Measurements from ENCODE around the gene NOC4L. TPM values are rescaled to one million over a fixed set of nuclear protein-coding genes. Genes with fewer than 3 reads are reported as not detected.

NOC4L gene
- total RNA-seq, 1 donor from 2014 or later = 15.8 TPM

GRCh38 chr12:132164426-132164825 is 20.2 kb downstream of the NOC4L start:
- H3K27me3 ChIP-seq (ENCODE audit: low read depth) = peaks cover 4% of the 10 kb centered on the region
- ATAC-seq (no peak), DNase-seq (no peak)
- no peak for TF ChIP-seq CTCF (IDR thresholded peaks at IDR 0.05)
- H3K36me3 ChIP-seq = no peaks in the 10 kb centered on the region
- no peaks in the 10 kb centered on the region for H3K9me3 ChIP-seq
- intact Hi-C loops (cut with DNase I) = no loop called here
- peaks cover 14% of the 10 kb centered on the region for H3K4me1 ChIP-seq
- H3K4me3 ChIP-seq = no peak overlapping the region
- H3K27ac ChIP-seq = no peak overlapping the region

GRCh38 chr12:132165584-132165983 is 21.3 kb downstream of the NOC4L start:
- intact Hi-C loops (cut with DNase I) = no loop called here
- H3K27ac ChIP-seq = no peak overlapping the region
- no peak for DNase-seq
- H3K4me3 ChIP-seq = no peak overlapping the region
- no peaks in the 10 kb centered on the region for H3K9me3 ChIP-seq
- H3K27me3 ChIP-seq (ENCODE audit: low read depth) = peaks cover 4% of the 10 kb centered on the region
- peaks cover 14% of the 10 kb centered on the region for H3K4me1 ChIP-seq
- no peak for ATAC-seq
- no peaks in the 10 kb centered on the region for H3K36me3 ChIP-seq
- TF ChIP-seq CTCF (IDR thresholded peaks at IDR 0.05) = no peak

- intact Hi-C loops (cut with DNase I) = no loop called here
- no peak for ATAC-seq
- H3K27me3 ChIP-seq (ENCODE audit: low read depth) = peaks cover 8% of the 10 kb centered on the region
Measured at GRCh38 chr12:132166093-132166492, 21.8 kb downstream of the NOC4L start.

GRCh38 chr12:132166801-132167591 is 22.7 kb downstream of the NOC4L start:
- no peak overlapping the region for H3K4me3 ChIP-seq
- H3K27ac ChIP-seq = no peak overlapping the region
- intact Hi-C loops (cut with DNase I) = no loop called here
- peaks cover 17% of the 10 kb centered on the region for H3K27me3 ChIP-seq (ENCODE audit: low read depth)
- DNase-seq (no peak), ATAC-seq (no peak)
- peaks cover 14% of the 10 kb centered on the region for H3K4me1 ChIP-seq
- TF ChIP-seq CTCF (IDR thresholded peaks at IDR 0.05) = no peak
- no peaks in the 10 kb centered on the region for H3K9me3 ChIP-seq
- H3K36me3 ChIP-seq = no peaks in the 10 kb centered on the region

More at GRCh38 chr12:132166093-132166492, 21.8 kb downstream of the NOC4L start:
- peaks cover 14% of the 10 kb centered on the region for H3K4me1 ChIP-seq
- H3K4me3 ChIP-seq = no peak overlapping the region
- no peak overlapping the region for H3K27ac ChIP-seq
- no peaks in the 10 kb centered on the region for H3K9me3 ChIP-seq
- DNase-seq = no peak
- no peak for TF ChIP-seq CTCF (IDR thresholded peaks at IDR 0.05)
- no peaks in the 10 kb centered on the region for H3K36me3 ChIP-seq

- no peak for DNase-seq
- no peak for TF ChIP-seq CTCF (IDR thresholded peaks at IDR 0.05)
- Histone ChIP-seq H3K4me3 (no peak overlapping the region), H3K36me3 (no peaks in the 10 kb centered on the region), H3K27me3 (ENCODE audit: low read depth) (peaks cover 22% of the 10 kb centered on the region), H3K4me1 (peaks cover 10% of the 10 kb centered on the region), H3K27ac (no peak overlapping the region), H3K9me3 (no peaks in the 10 kb centered on the region)
- ATAC-seq = no peak
- intact Hi-C loops (cut with DNase I) = no loop called here
Measured at GRCh38 chr12:132167611-132168310, 23.5 kb downstream of the NOC4L start.
